G401 (cell line): ENCODE measurements around the gene SUPT20H. TPM values are rescaled to one million over a fixed set of nuclear protein-coding genes. Genes with fewer than 3 reads are reported as not detected.

Experiments
- DNase-seq: peaks from one replicate; pipeline ENCODE4 v3.0.0-alpha.2; 2015; ENCODE audit warnings: low spot score
- in situ Hi-C: cut with HindIII; loops from 2 replicates; pipeline ENCODE4 v1.10.0; 2016; ENCODE audit warnings: low sequenced_read_pairs, mixed read lengths
- total RNA-seq: library from RNA; depleted of rRNA; stranded (reverse); fragments of >200 nt; shearing (Covaris generic); gene quantifications from 2 replicates; pipeline ENCODE4 v1.2.3, GENCODE V29; 2014; rRNA removed

SUPT20H gene
- 45.2 and 72.7 TPM in 2 replicates for total RNA-seq

GRCh38 chr13:37058910-37059847, at the start of gene SUPT20H:
Gene SUPT20H (minus strand): TSS chr13:37059688. CDS start chr13:37051490, 8,198 bp downstream.
- in situ Hi-C loops: no loop called here
- DNase-seq: peak; percentile 92

GRCh38 chr13:37109051-37109678, 49.7 kb upstream of the SUPT20H start:
- in situ Hi-C loops: no loop called here
- DNase-seq: peak; percentile 24

- DNase-seq: no peak
- in situ Hi-C loops: no loop called here
Observed at GRCh38 chr13:37107868-37108267, 48.4 kb upstream of the SUPT20H start.

- in situ Hi-C loops: no loop called here
- DNase-seq: no peak
Observed at GRCh38 chr13:37107456-37107855, 48.0 kb upstream of the SUPT20H start.

- in situ Hi-C loops: no loop called here
- no peak for DNase-seq
Observed at GRCh38 chr13:37106642-37107041, 47.2 kb upstream of the SUPT20H start.

- in situ Hi-C loops: no loop called here
- no peak for DNase-seq
Observed at GRCh38 chr13:37105251-37105714, 45.8 kb upstream of the SUPT20H start, which contains the start of gene CSNK1A1L. Gene CSNK1A1L (minus strand): TSS chr13:37105664. CDS start chr13:37105256, 408 bp downstream.

DNA sequence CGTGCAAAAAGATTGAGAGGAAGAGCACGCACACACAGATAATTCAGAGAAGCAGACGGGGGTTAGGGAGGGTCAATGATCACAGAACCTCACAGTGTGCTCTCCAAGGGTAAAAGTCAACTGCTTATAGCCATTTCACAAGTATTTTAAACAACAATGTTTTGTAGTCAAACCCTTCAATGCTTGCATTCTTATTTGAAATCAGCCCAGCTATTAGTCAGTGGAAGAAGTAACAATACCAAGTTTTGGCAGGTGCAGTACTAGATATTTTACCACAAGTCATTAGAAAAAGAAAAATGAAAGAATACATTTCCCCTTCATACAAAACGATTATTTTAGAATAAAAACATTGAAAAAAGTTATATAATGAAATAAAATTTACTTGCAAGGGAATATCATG, 43.4 kb upstream of the SUPT20H start:
- no peak for DNase-seq
- in situ Hi-C loops: no loop called here

DNA sequence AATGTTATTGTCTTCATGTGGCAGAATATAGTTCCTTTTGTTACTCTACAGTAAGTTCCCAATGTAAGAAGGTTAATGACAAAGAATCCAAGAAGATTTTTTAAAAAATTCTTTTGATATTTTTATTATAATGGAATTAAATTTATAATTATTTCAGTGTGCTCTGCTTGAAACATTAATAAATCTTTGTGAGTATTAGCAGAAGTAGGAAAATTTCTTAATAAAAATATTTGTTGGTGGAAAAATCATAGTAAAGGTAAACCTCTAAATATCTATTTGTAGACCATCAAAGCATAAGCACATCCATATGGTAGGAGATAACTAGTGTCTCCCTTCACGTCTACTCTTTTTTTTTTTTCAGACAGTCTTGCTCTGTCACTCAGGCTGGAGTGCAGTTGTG, 41.7 kb upstream of the SUPT20H start:
- in situ Hi-C loops: no loop called here
- DNase-seq: no peak

DNA sequence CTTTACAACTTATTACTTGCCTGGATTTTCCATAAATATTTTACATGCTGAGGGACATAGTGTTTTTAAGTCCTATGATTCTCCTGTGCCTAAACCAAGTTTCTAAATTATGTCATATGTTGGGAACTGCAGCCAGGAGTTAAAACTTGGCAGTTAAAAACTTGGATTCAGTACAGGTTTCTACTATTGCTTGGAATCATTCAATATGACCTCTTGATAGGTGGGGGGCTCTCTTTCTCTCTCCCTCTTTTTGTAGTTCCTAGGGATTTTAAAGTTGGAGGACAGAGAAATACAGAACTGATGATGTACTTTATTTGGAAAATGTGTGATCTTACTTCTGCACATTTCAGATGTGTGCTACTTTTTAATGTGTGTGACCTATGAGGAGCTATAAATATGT, 41.2 kb upstream of the SUPT20H start:
- no peak for DNase-seq
- in situ Hi-C loops: no loop called here

DNA sequence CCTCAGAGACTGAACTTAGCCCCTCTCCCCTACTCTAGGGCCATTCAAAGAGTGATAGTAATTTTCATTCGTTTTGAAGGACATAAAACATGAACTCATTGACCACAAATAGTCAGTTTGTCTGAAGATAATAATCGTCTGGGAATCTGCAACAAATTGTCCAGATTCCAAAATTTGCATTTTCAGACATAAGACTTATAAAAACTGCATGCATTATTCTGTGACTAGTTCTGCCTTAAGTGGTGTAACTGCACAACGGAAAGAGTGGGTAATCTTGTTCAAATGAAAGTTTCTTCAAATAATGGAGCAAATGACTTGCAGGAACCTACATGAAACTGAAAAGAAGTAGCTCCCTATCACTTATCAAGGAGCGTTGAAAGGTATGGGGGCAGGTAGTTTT, 37.6 kb upstream of the SUPT20H start:
- DNase-seq: no peak
- in situ Hi-C loops: no loop called here

DNA sequence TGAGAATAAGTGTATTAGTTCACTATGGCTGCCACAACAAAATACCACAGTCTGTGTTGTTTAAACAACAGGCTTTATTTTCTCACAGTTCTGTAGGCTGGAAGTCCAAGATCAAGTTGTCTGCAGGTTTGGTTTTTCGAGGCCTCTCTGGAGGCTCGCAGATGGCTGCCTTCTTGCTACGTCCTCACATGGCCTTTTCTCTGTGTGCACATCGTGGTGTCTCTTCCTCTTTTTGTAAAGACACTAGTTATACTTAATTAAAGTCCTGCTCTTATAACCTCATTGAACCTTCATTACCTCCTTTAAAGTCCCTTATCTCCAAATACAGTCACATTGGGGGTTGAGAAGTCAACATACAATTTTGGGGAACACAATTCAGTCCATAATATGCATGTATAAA, 35.4 kb upstream of the SUPT20H start:
- DNase-seq: no peak
- in situ Hi-C loops: no loop called here

DNA sequence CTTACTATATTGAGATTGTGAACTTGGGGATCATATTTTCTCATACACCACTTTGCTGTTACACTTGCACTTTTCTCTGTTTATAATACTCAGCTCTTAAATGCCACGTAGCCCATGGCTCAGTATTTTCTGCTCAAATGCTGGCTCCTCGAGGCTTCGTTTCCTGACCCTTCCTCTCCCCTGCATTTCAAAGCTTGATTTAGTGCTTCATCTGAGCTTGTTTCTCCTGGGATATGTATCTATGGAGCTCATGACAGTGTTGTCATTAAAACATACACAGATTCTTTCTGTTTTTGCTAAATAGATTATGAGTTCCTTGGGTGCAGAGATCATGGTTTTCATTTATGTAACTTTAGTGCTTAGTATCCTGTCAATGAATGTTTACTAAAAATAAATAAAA, 34.6 kb upstream of the SUPT20H start:
- in situ Hi-C loops: no loop called here
- no peak for DNase-seq

GRCh38 chr13:37091835-37092234, 32.3 kb upstream of the SUPT20H start:
- in situ Hi-C loops: no loop called here
- DNase-seq: no peak

DNA sequence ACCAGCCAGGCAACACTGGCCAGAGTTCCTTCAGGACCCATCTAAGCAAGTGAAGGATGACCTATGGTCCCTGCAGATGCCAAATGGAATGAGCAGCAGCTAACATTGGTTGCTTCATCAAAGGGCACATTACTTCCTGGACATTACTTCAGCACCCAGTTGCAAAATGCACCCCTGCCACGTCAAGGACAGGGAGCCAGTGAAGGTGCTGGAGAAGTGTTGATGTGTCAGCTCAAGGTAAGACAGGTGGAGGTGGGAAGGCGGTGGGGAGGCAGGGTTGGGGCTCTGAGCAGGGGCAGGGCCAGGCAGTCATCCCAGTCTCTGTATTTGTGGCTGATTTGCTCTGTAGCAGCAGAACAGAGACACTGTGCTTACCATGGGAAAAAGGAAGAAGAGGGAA, 31.4 kb upstream of the SUPT20H start:
- no peak for DNase-seq
- in situ Hi-C loops: no loop called here

DNA sequence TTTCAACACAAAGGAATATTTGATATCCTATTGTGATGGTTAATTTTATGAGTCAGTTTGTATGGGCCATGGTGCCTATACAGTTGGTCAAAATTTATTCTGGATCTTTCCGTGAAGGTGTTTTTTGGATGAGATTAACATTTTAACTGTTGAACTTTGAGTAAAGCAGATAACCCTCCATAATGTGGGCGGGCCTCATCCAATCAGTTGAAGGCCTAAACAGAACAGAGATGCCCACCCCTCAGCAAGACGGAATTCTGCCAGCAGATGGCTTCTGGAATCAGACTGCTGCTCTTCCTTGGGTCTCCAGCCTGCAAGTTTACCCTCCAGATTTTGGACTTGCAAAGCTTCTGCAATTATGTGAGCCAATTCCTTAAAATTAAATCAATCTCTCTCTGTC, 30.0 kb upstream of the SUPT20H start:
- in situ Hi-C loops: no loop called here
- DNase-seq: no peak

GRCh38 chr13:37087486-37087885, 28.0 kb upstream of the SUPT20H start:
- in situ Hi-C loops: no loop called here

DNA sequence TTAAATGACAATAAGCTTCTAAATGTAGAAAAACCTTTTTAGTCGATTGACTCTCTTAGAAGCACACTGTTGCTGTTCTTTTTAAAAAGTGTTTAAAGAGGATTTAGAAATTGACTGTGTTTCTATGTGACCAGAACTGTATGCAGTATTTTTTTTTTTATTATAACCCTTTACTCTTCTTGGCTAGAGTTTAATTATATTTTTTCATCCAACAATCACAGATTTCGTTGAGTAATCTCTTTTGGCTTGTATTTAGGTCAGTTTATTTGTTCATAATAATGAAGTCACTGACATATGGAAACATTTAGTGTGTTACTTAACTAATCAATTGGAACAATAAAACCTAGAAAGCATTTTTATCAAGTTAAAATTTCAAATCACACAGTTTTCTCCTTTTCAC, 26.1 kb upstream of the SUPT20H start:
- in situ Hi-C loops: no loop called here

More at GRCh38 chr13:37087486-37087885, 28.0 kb upstream of the SUPT20H start:
- no peak for DNase-seq

DNA sequence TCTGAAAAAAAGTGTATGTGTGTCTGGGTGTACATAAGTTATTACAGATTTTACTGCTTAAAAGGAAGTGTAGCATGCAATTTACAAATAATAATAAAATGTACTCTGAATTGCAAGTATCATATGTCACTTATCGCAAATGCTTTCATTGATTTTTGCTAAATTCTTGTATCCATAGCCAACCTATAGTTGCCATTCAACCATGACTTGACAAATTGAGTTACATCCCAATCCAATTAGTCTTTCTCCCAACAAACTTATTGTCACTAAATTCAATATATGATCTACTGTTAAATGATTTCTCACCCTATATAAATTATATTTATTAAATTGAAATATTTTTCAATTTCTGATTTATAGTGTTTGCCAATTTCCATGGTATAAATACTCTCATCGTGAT, 17.3 kb upstream of the SUPT20H start:
- in situ Hi-C loops: no loop called here
- no peak for DNase-seq

More for the DNA sequence above, 26.1 kb upstream of the SUPT20H start:
- no peak for DNase-seq

DNA sequence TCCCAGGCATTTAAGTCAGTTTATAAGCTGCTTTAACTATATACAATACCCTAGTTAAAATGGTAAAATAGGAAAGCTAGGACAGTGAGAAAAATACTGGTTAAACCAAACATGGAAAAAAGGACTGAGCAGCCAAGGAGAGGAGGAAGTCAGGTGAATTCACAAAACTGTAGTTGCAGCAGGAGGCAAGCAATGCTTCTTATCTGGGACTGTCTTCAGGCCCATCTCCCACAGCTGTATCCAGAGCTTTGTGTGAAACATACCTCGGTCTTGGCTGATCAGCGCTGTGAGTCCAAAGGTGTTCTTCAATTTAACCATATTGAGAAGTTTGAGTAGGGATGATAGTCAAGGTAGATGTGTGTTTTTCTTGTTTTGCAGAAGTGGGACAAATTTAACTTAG, 15.7 kb upstream of the SUPT20H start:
- in situ Hi-C loops: no loop called here
- DNase-seq: no peak

GRCh38 chr13:37074703-37075102, 15.2 kb upstream of the SUPT20H start:
- peak; percentile 15 for DNase-seq
- in situ Hi-C loops: no loop called here
